Gastrocnemius medialis (tissue), 4 donors: ENCODE data around the gene PSKH1.

Experiments
- POLR2A ChIP-seq, 2 donors: fragments of 450-650 bp; IDR thresholded peaks; one replicate each; pipeline ENCODE4 v1.6.1; 2017; ENCODE audit warnings: antibody characterized with exemption in 2 of 2, mild to moderate bottlenecking in 2 of 2, moderate library complexity in 2 of 2
- TF ChIP-seq, protein P1 (sequence below), 5 experiments: fragments of 450-650 bp in 3 of 5; fragments of 200-600 bp in 2 of 5; sonication (generic) in 2 of 5; IDR thresholded peaks in 4 of 5; conservative IDR thresholded peaks in 1 of 5; 1 replicate in 4 of 5; 2 replicates in 1 of 5; pipeline ENCODE4 v1.5.1; 2016 to 2019; ENCODE audit warnings: antibody characterized with exemption in 5 of 5, mild to moderate bottlenecking in 3 of 5, moderate library complexity in 3 of 5

DNA sequence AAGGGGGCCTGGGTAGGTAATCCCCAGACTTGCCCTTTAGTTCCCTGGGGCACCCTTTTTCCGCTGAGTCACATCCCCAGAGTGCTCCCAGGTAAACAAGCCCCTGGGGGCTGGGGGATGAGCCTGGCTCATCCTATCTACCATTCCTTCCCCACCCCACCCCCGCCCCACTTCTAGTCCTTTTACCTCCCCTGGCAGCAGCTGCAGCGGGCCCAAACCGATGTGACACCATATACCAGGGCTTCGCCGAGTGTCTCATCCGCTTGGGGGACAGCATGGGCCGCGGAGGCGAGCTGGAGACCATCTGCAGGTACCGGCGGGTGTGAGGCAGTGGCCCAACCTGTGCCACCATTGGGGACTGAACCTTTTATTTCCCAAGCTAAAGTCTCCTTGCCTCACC lies 7.5 kb upstream of the PSKH1 start:
- no peak for TF ChIP-seq POLR2A (IDR thresholded peaks at IDR 0.05)
- TF ChIP-seq, protein P1, sequence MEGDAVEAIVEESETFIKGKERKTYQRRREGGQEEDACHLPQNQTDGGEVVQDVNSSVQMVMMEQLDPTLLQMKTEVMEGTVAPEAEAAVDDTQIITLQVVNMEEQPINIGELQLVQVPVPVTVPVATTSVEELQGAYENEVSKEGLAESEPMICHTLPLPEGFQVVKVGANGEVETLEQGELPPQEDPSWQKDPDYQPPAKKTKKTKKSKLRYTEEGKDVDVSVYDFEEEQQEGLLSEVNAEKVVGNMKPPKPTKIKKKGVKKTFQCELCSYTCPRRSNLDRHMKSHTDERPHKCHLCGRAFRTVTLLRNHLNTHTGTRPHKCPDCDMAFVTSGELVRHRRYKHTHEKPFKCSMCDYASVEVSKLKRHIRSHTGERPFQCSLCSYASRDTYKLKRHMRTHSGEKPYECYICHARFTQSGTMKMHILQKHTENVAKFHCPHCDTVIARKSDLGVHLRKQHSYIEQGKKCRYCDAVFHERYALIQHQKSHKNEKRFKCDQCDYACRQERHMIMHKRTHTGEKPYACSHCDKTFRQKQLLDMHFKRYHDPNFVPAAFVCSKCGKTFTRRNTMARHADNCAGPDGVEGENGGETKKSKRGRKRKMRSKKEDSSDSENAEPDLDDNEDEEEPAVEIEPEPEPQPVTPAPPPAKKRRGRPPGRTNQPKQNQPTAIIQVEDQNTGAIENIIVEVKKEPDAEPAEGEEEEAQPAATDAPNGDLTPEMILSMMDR (IDR thresholded peaks at IDR 0.05 in 4 of 5, conservative IDR thresholded peaks at IDR 0.05 in 1 of 5): no peak
